HG02571 (cell line): ENCODE measurements around the gene RBMS3.
"Not testable (repeated sequence)": the region's sequence is repeated elsewhere in the genome, so short reads cannot be mapped to it uniquely, and the experiment has no call there.

Experiments
- ATAC-seq: cut with Tn5 transposase; IDR thresholded peaks from one replicate; pipeline ENCODE4 v1.9.1; 2021; ENCODE audit warnings: mild to moderate bottlenecking, moderate library complexity; ENCODE audit not compliant: unreplicated experiment

Gene RBMS3

DNA sequence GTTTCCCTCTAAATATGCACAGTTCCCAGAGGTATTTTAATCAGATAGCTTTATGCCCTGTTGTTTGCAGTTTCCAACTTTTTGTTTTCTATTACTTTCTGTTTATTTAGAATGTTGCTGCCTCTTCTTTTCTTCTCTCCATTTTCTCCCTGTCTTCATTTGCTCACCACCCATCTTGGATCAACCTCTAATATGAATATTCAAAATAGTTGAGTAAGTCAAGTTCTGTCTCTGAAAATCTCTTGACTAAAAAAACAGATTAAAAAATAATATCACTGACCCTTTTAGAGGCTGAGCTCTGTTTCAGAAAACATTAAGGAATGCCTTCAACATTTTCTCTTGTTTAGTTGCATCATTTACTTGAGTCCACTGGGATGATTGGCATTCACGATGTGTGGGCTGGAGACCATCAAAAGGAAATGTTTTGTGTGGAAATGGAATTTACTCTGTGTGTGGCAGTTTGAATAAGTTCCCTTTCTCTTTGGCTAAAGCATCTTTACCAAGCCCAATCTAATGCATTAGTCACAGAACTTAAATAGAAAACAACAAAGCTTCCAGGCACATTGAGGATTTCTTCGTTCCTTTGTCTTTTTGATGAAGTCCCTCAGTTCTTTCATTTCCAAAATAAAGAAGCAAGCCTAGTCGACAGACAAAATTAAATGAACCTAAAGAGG, 691.6 kb downstream of the RBMS3 start:
- ATAC-seq: no peak

DNA sequence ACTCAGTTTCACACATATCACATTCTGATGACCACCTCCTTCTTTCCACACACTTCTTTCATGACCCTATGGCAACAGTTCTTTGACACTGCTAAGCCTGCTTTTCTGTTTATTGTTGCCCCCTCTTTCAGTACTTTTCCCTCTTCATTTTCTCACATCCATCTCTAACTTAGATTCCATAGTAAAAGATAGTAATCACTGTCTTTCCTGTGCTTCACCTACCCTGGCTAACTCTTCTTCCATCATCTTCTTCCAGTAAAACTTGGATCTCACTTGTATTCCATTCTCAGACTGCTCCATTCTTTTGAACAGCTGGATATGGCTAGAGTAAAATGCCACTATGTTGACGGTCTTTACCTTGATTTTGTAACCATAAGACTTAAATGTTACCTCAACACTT, 692.9 kb downstream of the RBMS3 start:
- no peak for ATAC-seq

DNA sequence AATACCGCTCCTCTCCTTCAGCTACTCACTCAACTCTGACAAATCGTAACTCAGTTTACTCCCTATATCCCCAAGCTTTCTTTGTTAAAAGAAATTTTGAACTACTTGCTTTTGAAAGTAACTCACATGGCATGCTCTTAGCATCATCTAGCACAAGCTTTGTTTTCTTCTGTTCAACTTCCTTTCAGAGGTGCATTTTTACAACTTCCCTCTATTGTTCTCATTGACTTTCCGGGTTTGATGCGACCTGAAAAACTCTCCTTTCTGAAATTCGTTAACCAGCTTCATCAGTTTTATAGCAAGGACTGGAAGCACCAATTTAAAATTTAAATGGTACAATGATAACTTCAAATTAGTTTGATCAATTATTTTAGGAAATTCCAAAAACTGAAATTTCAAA, 696.0 kb downstream of the RBMS3 start:
- no peak for ATAC-seq

DNA sequence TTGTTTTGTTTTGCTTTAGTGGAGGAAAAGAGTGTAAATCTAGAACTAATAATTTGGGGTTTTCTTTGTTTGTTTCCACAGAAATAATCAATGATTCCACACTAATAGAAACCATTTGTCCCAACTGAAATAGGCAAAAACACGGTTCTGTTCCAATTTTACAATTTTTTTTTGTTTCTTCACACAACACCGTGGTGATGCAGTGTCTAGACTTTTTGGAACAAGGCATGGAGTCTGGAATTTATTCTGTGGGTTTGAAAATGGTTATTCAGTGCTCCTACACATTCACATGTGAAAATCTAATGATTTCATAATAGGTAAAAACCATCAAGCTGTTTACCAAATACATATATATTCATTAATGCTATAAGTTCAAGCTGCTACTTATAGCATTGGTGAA, 696.5 kb downstream of the RBMS3 start:
- ATAC-seq: no peak

DNA sequence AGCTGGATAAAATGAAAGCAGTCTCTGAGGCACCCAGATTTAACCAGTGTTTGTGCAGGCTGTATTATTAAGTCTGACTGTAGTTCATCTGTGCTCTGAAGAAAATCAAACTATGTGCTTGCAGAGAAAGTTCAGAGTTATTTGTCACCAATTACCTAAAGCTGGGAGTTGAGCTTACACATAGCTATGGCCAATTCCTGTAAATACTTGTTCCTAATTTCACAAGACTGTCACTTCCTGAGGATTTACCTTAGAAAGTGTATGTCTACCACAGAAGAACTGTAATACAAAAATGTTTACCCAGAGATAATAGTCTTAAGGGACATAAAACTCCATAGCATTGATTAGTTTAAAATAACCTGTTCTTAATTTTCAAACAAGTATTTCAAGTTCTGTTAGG, 697.2 kb downstream of the RBMS3 start:
- no peak for ATAC-seq

DNA sequence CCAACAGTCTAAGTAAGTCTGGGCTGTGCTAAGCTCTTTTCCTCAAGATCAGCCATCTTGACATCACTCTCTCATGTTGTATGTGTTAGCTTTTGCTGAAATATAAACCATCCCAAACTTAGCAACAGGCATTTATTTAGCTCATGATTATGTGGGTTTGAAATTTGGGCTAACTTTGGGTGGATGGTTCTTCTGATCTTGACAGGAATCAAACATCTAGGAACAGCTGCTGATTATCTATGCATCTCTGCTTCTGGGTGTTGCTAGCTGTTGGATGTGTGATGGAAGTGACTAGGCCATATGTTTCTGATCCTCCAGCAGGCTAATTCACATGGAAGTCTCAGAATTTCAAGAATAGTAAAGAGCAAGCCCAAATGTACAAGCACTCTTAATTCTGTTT, 710.3 kb downstream of the RBMS3 start:
- no peak for ATAC-seq

DNA sequence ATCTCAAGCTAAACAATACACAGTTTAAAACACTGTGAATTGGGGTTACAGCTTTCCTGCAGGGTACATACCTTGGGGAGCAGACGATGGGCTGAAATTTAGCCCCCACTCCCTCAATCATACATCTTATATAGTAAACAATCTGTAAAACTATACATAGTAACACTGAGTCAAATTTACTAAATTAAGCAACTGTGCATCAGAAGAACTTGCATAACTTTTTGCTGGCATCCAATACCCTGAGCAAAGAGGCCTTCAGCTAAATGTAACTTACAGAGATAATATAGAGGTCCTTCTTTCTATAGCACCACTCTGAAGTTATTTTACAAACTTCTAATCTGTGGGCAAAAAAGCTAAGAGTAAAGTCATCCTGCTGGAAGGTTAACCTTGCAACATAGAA, 721.9 kb downstream of the RBMS3 start:
- no peak for ATAC-seq

DNA sequence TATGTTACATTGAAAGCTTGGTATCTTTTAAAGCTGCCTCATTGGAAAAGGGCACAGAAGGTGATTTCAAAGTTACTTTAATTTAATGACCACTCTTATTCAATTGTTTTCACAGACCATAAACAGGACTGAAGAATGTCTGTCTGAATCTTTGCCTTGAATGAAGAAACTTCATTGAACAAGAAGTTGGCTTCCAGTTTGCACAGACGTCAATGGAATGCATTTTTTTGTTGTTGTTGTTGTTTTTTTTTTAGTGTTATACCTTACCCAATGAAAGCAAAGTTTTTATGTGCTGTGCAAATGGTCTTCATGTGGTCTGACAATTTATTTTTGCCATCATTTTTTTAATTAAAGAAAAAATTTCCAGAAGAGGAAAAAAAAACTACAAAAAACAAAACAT, 722.9 kb downstream of the RBMS3 start:
- ATAC-seq: no peak

DNA sequence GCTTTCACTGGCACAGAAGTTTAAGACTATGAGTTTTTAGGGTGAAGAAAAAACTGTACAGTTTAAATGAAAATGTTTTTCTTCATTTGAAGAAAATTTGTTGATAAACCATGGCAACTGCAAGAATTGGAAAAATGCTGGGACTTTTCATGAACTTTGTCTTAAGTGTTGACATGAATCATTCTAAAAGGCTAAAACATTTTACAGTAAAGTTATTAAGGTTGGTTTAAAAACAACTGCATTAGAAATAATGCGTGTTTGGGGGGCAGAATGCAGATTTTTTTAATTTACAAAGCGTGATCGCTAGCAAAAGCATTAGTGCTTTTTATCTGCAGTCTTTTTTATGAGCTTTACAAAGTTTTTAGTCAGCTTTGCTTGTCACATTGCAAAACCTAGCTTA, 723.6 kb downstream of the RBMS3 start:
- ATAC-seq: no peak

DNA sequence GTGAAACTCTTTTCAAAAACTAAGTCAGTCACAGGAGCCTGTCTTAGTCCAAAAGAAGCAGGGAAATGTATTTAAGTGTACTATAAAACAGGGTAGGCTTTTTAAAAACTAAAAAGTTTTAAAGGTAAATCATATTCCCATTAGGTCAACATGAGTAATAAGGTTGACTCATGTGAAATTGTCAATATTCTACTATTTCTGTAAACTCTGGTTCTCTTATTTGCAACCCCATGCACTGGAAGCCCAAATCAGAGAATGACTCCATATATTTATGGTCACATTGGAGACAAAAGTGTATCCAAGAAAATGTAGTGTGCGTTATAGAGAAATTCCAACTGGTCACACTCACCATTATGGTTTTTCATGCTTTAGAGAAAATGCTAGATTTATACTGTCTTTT, 725.2 kb downstream of the RBMS3 start:
- ATAC-seq: no peak

DNA sequence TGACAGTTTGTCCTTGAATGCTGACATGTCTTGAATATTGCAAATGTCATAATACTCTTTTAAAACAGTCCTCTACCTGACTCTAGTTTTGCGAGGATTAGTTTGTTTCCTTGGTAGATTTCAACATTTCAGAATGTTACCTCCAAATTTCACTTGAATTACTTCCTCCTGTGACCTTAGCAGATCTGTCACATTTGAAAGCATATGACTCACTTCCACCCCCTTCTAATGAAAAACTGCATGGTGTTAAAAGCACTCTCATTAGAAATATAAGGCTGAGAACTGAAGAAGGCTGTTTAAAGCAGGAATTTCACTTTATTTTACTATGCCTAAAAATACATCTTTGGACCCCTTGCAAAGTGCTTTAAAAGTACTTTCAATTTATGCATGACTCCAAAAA, 726.8 kb downstream of the RBMS3 start:
- no peak for ATAC-seq

DNA sequence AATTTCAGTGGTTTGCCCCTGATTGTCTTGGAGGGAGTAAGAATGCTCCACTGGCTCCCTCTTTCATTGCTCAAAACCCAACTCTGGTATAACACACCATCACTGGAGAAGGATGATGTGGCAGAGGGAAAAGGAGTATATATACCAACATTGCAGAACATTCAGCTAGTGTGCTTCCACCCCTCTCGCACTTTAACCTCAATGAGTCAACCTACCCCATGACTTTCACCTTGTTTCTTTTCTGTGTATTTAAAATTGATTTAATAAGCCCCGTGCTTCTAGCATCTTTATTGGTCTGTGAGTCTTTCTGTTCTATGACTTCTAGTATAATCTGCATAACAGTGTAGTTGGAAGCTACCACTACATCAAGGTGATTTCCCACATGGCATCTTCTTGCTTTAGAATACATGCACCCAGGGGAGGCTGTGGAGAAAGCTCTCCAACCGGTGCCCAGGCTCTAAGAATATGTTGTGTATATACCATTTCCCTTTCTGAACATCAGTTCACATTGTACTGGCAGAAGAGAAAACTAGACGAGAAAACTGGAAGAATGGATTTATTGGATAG, 730.4 kb downstream of the RBMS3 start:
- ATAC-seq: no peak

DNA sequence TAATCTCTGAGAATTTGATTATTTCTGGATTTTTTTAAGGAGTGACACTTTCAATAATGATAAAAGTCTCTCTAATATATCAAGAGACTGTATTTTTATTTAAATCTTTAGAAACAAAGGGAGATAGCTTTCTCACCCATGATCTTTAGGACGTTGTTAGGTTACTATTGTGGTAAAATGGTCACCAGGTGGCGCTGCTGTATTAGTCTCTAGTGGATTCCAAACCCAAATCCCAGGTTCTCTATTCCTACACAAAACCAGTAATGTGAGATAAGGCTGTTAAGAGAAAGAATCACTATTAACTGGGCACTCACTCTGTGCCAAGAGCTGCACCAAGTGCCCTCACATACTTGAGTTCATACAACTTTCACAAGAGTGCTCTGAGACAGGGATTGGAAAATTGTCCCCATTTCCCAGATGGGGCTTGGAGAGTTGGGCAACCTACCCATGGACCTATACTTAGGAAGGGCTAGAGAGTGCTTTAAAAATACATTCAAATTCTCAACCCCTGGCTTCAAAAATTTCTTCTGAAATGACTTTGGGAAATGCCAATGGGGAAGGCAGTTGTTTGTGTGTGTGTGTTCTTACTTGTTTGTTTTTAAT, 732.2 kb downstream of the RBMS3 start:
- no peak for ATAC-seq

DNA sequence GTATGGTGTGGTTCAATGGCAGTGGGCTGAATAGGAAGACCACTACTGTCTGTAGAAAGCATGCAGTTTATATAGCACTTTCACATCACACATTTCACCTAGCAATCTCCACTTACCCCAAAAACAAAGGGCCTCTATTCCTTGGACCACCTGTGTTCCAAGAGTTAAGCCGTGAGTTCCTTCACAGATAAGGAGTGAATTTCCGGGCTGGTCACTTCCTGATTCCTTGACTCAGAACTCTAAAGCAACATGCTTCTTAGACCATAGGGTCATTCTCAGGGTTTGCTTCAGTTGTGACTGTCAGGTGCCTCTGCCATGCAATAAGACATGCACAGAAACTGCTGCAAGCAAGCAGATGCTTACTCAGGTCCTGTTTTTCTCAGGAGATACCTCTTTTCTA, 737.0 kb downstream of the RBMS3 start:
- no peak for ATAC-seq

DNA sequence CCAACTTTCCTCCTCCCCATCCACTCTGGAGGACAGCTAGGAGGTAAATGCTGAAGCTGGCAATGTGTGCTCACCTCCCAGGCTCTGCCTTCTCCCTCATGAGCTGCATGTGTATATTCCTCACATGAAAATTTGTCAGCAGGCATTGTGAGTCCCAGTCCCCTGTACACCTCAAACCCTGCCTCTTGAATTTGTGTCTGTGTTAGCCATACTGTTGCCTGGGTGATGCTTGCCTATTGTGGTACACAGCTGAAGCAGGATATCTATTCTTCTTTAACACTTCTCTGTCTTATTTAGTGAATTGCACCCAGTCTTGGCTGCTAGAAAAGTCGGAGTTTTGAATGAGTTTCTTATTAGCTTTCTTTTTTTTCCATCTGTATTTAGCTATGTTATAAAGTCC, 739.5 kb downstream of the RBMS3 start:
- ATAC-seq: no peak

DNA sequence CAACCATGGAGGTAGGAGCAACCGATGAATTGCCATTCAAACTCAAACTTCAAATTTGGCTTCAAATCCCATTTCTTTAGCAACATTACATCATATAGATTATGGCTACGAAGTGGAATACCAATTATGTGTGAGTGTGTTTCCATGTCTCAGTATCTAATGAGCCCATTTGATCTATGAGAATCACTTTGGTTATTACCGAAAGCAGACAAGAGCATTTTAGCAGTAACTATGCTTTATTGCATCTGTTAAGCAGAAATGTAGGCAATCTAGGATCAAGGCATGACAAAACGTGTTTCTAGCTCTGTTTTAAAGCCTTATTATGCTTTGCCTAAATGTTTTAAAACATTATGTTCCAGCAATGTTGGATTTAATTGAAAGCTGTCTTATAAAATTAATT, 743.6 kb downstream of the RBMS3 start:
- no peak for ATAC-seq

DNA sequence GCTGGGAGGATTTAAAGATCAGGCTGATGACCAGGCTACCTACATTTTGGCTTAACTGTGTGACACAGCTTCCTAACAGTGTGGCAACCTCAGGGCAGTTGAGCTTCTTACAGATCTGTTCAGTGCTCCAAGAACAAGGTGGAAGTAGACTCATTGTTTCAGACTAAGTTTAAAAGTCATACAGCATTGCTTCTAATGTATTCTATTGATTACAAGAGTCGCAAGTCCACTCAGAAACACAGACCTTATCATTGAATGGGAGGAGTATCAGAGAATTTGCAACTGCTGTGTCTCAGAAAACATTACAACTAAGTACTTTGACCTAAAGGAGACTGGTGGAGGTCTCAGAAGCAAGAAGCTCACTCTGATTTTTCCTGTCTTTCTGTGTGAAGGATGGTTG, 746.0 kb downstream of the RBMS3 start:
- no peak for ATAC-seq

DNA sequence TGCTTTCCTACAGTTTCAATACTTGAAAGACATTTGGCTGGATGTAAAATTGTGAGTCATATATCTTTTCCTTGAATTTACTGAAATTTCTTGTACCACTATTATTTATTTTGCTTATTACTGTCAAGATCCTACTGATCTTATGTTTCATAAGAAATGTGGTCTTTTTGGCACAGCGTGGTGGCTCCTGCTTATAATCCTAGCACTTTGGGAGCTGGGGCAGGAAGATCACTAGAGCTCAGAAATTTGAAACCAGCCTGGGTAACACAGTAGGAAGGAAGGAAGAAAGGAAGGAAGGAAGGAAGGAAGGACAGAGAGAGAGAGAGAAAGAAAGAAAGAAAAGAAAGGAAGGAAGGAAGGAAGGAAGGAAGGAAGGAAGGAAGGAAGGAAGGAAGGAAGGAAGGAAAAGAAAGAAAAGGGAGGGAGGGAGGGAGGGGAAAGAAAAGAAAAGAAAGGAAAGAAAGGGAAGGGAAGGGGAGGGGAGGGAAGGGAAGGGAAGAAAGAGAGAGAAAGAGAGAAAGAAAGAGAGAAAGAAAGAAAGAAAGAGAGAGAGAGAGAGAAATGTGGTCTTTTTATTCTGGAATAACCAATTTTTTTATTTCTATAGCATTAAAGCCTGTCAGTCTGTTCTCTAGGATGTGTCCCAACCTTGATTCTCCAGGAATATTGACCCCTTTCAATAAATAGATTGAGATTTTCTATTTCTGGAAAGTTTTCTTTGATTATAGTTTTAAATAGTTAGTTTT, 753.5 kb downstream of the RBMS3 start:
- no peak for ATAC-seq

DNA sequence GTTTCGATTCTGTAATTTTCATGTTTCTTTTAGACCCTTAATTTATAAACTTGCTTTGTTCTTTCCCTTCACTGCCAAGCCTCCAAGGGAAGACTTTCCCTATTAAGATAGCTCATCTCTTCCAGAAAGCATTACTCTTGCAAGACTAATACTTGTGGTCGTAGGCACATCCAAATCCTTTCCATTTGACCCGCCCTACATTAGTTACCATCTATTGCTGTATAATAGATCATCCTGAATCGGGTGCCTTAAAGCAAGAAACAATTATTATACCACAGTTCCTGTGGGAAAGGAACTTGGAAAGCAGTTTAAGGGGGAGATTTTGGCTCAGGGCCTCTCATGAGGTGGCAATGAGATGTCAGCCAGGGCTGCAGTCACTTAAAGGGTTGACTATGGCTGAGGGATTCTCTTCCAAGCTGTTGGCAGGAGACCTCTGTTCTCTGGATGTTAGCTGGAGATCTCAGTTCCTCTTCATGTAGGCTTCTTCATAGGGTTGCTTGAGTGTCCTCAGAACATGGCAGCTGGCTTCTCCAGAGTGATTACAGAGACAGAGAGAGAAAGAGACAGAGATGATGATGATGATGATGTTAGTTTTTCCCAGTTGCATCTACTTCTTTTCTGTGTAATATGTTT, 755.2 kb downstream of the RBMS3 start:
- ATAC-seq: no peak

DNA sequence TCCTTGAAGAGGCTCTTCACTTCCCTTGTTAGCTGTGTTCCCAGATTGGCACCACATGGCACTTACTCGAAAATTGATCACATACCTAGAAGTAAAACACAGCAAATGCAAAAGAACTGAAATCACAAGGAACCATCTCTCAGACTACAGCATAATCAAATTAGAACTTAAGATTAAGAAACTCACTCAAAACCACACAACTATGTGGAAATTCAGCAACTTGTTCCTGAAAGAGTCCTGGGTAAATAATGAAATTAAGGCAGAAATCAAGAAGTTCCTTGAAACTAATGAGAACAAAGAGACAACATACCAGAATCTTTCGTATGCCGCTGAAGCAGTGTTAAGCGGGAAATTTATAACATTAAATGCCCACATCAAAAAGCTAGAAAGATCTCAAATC, 759.3 kb downstream of the RBMS3 start:
- no peak for ATAC-seq

DNA sequence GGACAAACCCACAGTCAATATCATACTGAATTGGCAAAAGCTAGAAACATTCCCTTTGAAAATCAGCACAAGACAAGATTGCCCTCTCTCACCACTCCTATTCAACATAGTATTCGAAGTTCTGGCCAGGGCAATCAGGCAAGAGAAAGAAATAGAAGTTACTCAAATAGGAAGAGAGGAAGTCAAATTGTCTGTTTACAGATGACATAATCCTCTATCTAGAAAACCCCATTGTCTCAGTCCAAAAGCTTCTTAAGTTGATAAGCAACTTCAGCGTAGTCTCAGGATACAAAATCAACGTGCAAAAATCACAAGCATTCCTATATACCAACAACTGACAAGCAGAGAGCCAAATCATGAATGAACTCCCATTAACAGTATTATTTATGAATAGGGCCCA, 760.6 kb downstream of the RBMS3 start:
- ATAC-seq: not testable (repeated sequence)
